H9 (cell line): ENCODE data around the gene DNER. TPM values are rescaled to one million over a fixed set of nuclear protein-coding genes. Genes with fewer than 3 reads are reported as not detected.

Experiments used
- DNase-seq: peaks from one replicate; pipeline ENCODE4 v3.0.0-alpha.2; 2017
- H2AFZ ChIP-seq: one replicate; pipeline ENCODE4 v1.6.1; 2013; ENCODE audit warnings: mild to moderate bottlenecking, low read length, control low read depth, moderate library complexity
- H2AK5ac ChIP-seq: 2 replicates; pipeline ENCODE4 v1.6.1; 2013; ENCODE audit warnings: low read length, control low read depth, mixed read lengths; ENCODE audit not compliant: insufficient read length
- H2BK120ac ChIP-seq: one replicate; pipeline ENCODE4 v1.6.1; 2013; ENCODE audit warnings: low read depth, mild to moderate bottlenecking, low read length, control low read depth, inconsistent platforms; ENCODE audit not compliant: poor library complexity, severe bottlenecking
- H2BK12ac ChIP-seq: 2 replicates; pipeline ENCODE4 v1.6.1; 2013; ENCODE audit warnings: low read length, control low read depth, mixed read lengths, low read depth; ENCODE audit not compliant: insufficient read length
- H2BK15ac ChIP-seq: 2 replicates; pipeline ENCODE4 v1.6.1; 2013; ENCODE audit warnings: low read depth, low read length, control low read depth
- H2BK20ac ChIP-seq: one replicate; pipeline ENCODE4 v1.6.1; 2013; ENCODE audit warnings: low read depth, mild to moderate bottlenecking, low read length, control low read depth, inconsistent platforms; ENCODE audit not compliant: poor library complexity, severe bottlenecking
- H2BK5ac ChIP-seq: 2 replicates; pipeline ENCODE4 v1.6.1; 2013; ENCODE audit warnings: low read length, control low read depth, mixed read lengths; ENCODE audit not compliant: insufficient read length
- H3K14ac ChIP-seq: 2 replicates; pipeline ENCODE4 v1.6.1; 2013; ENCODE audit warnings: low read length, control low read depth; ENCODE audit not compliant: insufficient read depth
- H3K18ac ChIP-seq: 2 replicates; pipeline ENCODE4 v1.6.1; 2013; ENCODE audit warnings: low read depth, mild to moderate bottlenecking, mixed read lengths, low read length, control low read depth; ENCODE audit not compliant: insufficient read length
- H3K23ac ChIP-seq: 2 replicates; pipeline ENCODE4 v1.6.1; 2013; ENCODE audit warnings: low read length, control low read depth, mixed read lengths, low read depth; ENCODE audit not compliant: insufficient read length
- H3K23me2 ChIP-seq: 2 replicates; pipeline ENCODE4 v1.6.1; 2013; ENCODE audit warnings: low read depth, mild to moderate bottlenecking, mixed read lengths, low read length, control low read depth; ENCODE audit not compliant: insufficient read length, poor library complexity, severe bottlenecking
- H3K27ac ChIP-seq: 2 replicates; pipeline ENCODE4 v1.5.1; 2013; ENCODE audit warnings: low read length, control low read depth, mixed read lengths, low read depth; ENCODE audit not compliant: insufficient read length
- H3K27me3 ChIP-seq: 2 replicates; pipeline ENCODE4 v1.6.1; 2013; ENCODE audit warnings: low read length, control low read depth, inconsistent platforms; ENCODE audit not compliant: insufficient read depth
- H3K4ac ChIP-seq: 2 replicates; pipeline ENCODE4 v1.6.1; 2013; ENCODE audit warnings: low read depth, mild to moderate bottlenecking, control low read depth, inconsistent platforms, low read length, moderate library complexity
- H3K4me1 ChIP-seq: 2 replicates; pipeline ENCODE4 v1.6.1; 2013; ENCODE audit warnings: low read length, control low read depth, inconsistent platforms; ENCODE audit not compliant: insufficient read depth
- H3K4me2 ChIP-seq: 2 replicates; pipeline ENCODE4 v1.6.1; 2013; ENCODE audit warnings: low read length, control low read depth, mixed read lengths; ENCODE audit not compliant: insufficient read length, insufficient read depth
- H3K56ac ChIP-seq: 2 replicates; pipeline ENCODE4 v1.6.1; 2013; ENCODE audit warnings: low read depth, mild to moderate bottlenecking, mixed read lengths, low read length, control low read depth; ENCODE audit not compliant: insufficient read length
- H3K79me1 ChIP-seq: 2 replicates; pipeline ENCODE4 v1.6.1; 2013; ENCODE audit warnings: low read depth, mild to moderate bottlenecking, moderate library complexity, low read length, control low read depth, inconsistent platforms; ENCODE audit not compliant: insufficient read depth, poor library complexity, severe bottlenecking
- H3K79me2 ChIP-seq: 2 replicates; pipeline ENCODE4 v1.6.1; 2013; ENCODE audit warnings: low read length, control low read depth, inconsistent platforms; ENCODE audit not compliant: insufficient read depth
- H3K9ac ChIP-seq: 2 replicates; pipeline ENCODE4 v1.6.1; 2013; ENCODE audit warnings: low read length, control low read depth, mixed read lengths; ENCODE audit not compliant: insufficient read length; ENCODE audit errors: extremely low read depth
- H3K9me3 ChIP-seq: one replicate; pipeline ENCODE4 v1.6.1; 2013; ENCODE audit warnings: low read depth, low read length, inconsistent platforms; ENCODE audit not compliant: control insufficient read depth
- H3T11ph ChIP-seq: one replicate; pipeline ENCODE4 v1.6.1; 2013; ENCODE audit warnings: mild to moderate bottlenecking, low read length, control low read depth, inconsistent platforms
- H4K20me1 ChIP-seq: one replicate; pipeline ENCODE4 v1.6.1; 2013; ENCODE audit not compliant: control insufficient read depth, insufficient read length, insufficient read depth
- H4K5ac ChIP-seq: 2 replicates; pipeline ENCODE4 v1.6.1; 2013; ENCODE audit warnings: low read depth, mild to moderate bottlenecking, mixed read lengths, low read length, control low read depth; ENCODE audit not compliant: insufficient read length
- H4K8ac ChIP-seq: replicated peaks from 2 replicates; pipeline ENCODE4 v1.6.1; 2013; ENCODE audit warnings: low read length, control low read depth, mixed read lengths, low read depth; ENCODE audit not compliant: insufficient read length
- H4K91ac ChIP-seq: 2 replicates; pipeline ENCODE4 v1.6.1; 2013; ENCODE audit warnings: low read depth, mild to moderate bottlenecking, moderate library complexity, mixed read lengths, low read length, control low read depth; ENCODE audit not compliant: insufficient read length
- H3K27ac Mint-ChIP-seq, 3 experiments: 2 replicates in 2 of 3; 3 replicates in 1 of 3; pipeline ENCODE4 v1.8.0; 2020 to 2021; ENCODE audit warnings: mixed read lengths in 3 of 3, mild to moderate bottlenecking in 1 of 3, moderate library complexity in 1 of 3
- H3K27me3 Mint-ChIP-seq: 2 replicates; pipeline ENCODE4 v1.8.0; 2021; ENCODE audit warnings: low read depth, mild to moderate bottlenecking, moderate library complexity, mixed read lengths
- H3K36me3 Mint-ChIP-seq, 3 experiments: 2 replicates in 2 of 3; 3 replicates in 1 of 3; pipeline ENCODE4 v1.8.0; 2020 to 2021; ENCODE audit warnings: low read depth in 3 of 3, mixed read lengths in 3 of 3; ENCODE audit not compliant: insufficient read depth in 1 of 3
- H3K4me1 Mint-ChIP-seq, 2 experiments: 2 replicates each; pipeline ENCODE4 v1.8.0; 2020; ENCODE audit warnings: mixed read lengths in 2 of 2
- H3K4me3 Mint-ChIP-seq, 2 experiments: 2 replicates in 1 of 2; 3 replicates in 1 of 2; pipeline ENCODE4 v1.8.0; 2020 to 2021; ENCODE audit warnings: mild to moderate bottlenecking in 2 of 2, mixed read lengths in 2 of 2, moderate library complexity in 1 of 2
- H3K9me3 Mint-ChIP-seq, 2 experiments: 2 replicates in 1 of 2; 3 replicates in 1 of 2; pipeline ENCODE4 v1.8.0; 2020; ENCODE audit warnings: mild to moderate bottlenecking in 2 of 2, mixed read lengths in 2 of 2, moderate library complexity in 1 of 2
- WGBS: extraction: QIAGEN DNeasy Blood & Tissue Kit; methylation state at CpG from one replicate; pipeline ENCODE4 v1.1.7; 2013; ENCODE audit warnings: missing lambda C conversion rate, low lambda C conversion rate, mixed read lengths; ENCODE audit not compliant: insufficient read length; ENCODE audit errors: extremely low coverage; 5-methylcytosine and 5-hydroxymethylcytosine counted together
- total RNA-seq: library from RNA; stranded (reverse); gene quantifications from 2 replicates; pipeline ENCODE4 v1.2.1, GENCODE V29; 2021
- TF ChIP-seq, protein P1 (sequence below): fragments of 200-600 bp; sonication (generic); conservative IDR thresholded peaks from 3 replicates; pipeline ENCODE4 v1.8.0; 2021; ENCODE audit warnings: antibody characterized with exemption, mild to moderate bottlenecking

The DNER gene
- total RNA-seq, 1 experiment from 2014 or later: 1.0 TPM

DNA sequence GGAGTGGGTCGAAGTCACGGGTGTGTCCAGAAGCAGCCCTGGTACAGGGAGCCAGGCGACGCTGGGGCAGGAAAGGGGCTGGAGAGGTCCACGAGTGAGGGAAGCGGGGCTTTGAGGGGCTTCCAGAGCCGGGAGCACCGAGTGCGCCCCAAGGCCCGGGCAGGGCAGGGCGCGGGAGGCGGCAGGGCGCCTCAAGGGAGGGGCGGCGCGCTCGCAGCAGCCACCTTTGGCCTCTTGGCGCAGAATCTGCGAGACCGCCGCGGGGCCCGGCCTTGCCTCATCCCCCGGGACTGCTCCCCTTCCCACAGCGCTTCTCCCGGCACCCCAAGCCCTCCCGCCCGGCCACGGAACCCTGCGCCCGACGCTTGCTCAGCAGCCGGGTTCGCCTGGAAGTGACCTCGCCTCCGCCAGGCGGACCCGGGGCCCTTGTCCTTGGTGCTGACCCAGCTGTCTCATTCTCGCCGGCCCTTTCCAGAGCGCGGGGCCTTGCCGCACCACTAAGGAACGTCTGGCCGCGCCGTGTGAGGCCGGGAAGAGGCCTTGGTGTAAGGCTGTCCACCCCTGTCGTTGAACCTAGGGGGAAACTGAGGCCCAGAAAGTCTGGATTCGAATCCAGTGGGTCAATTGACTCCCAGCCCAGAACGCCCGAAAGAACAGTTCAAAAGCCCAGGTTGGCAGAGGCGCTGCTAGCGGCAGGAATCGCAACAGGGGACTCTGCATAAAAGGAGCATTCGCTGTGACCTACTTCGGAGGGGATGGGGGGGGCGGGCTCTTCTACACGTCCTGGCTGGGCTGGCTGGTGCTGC, 584 bp upstream of the DNER start:
- Histone ChIP-seq H3K4ac (no peak overlapping the region), H4K8ac (no peak overlapping the region), H3K4me1 (0 out of 2 replicates have a peak, but pooled peaks cover 2% of the 10 kb centered on the region), H2BK15ac (no peak overlapping the region), H3K9me3 (no peaks in the 10 kb centered on the region), H2BK5ac (no peak overlapping the region), H3K27me3 (peaks cover 8% of the 10 kb centered on the region; the same call in 1 of the 2 replicates), H3K79me2 (no peaks in the 10 kb centered on the region), H3K23ac (no peak overlapping the region), H3T11ph (no peak overlapping the region), H2BK20ac (no peak overlapping the region), H2AFZ (no peak overlapping the region), H3K23me2 (peaks cover 18% of the 10 kb centered on the region), H4K91ac (no peak overlapping the region), H4K20me1 (no peaks in the 10 kb centered on the region), H2BK120ac (no peak overlapping the region), H3K18ac (no peak overlapping the region), H4K5ac (no peak overlapping the region), H3K14ac (no peak overlapping the region), H3K9ac (no peak overlapping the region), H3K79me1 (no peaks in the 10 kb centered on the region), H3K27ac (no peak overlapping the region), H3K4me2 (peak overlapping the region; percentile 41), H2BK12ac (no peak overlapping the region), H2AK5ac (no peak overlapping the region), H3K56ac (no peak overlapping the region)
- Mint-ChIP-seq H3K9me3 (peaks cover 3 to 4% of the 10 kb centered on the region in 2 experiments; a peak in 2 of 5 replicates), H3K27ac (no peak overlapping the region), H3K4me3 (peak overlapping the region; percentile 57 to 80), H3K27me3 (peaks cover 77% of the 10 kb centered on the region), H3K36me3 (no peaks in the 10 kb centered on the region; a peak in 2 of 7 replicates), H3K4me1 (peaks cover 14 to 17% of the 10 kb centered on the region in 2 experiments)
- DNase-seq: peak; percentile 89
- TF ChIP-seq, protein P1, sequence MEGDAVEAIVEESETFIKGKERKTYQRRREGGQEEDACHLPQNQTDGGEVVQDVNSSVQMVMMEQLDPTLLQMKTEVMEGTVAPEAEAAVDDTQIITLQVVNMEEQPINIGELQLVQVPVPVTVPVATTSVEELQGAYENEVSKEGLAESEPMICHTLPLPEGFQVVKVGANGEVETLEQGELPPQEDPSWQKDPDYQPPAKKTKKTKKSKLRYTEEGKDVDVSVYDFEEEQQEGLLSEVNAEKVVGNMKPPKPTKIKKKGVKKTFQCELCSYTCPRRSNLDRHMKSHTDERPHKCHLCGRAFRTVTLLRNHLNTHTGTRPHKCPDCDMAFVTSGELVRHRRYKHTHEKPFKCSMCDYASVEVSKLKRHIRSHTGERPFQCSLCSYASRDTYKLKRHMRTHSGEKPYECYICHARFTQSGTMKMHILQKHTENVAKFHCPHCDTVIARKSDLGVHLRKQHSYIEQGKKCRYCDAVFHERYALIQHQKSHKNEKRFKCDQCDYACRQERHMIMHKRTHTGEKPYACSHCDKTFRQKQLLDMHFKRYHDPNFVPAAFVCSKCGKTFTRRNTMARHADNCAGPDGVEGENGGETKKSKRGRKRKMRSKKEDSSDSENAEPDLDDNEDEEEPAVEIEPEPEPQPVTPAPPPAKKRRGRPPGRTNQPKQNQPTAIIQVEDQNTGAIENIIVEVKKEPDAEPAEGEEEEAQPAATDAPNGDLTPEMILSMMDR: no peak
- WGBS: no CpG with 5 or more reads among the region's 60 CpGs
